Keratinocyte (primary cell): ENCODE measurements around the gene FBXO38. TPM values are rescaled to one million over a fixed set of nuclear protein-coding genes. Genes with fewer than 3 reads are reported as not detected.

Source experiments
- DNase-seq: peaks from one replicate; pipeline ENCODE4 v3.0.0-alpha.2; 2011; ENCODE audit warnings: low read depth, missing footprints, low spot score
- FAIRE-seq: peaks from 2 replicates; lab custom pipeline; 2011; peaks lifted over from hg19 to GRCh38; lab: Jason Lieb, UNC
- H2AFZ ChIP-seq: 2 replicates; pipeline ENCODE4 v1.6.0; 2012; ENCODE audit warnings: low read length, control low read depth, inconsistent platforms; ENCODE audit not compliant: control insufficient read depth
- H3K27ac ChIP-seq: 2 replicates; pipeline ENCODE4 v1.5.1; 2011; ENCODE audit warnings: low read length; ENCODE audit not compliant: control insufficient read depth, insufficient read depth
- H3K27me3 ChIP-seq: 3 replicates; pipeline ENCODE4 v1.6.0; 2011; ENCODE audit warnings: low read length; ENCODE audit not compliant: control insufficient read depth, insufficient read depth; ENCODE audit errors: extremely low read depth
- H3K36me3 ChIP-seq, 2 experiments: 2 replicates in 1 of 2; 3 replicates in 1 of 2; pipeline ENCODE4 v1.5.1; 2011; ENCODE audit warnings: low read length in 2 of 2, mild to moderate bottlenecking in 1 of 2; ENCODE audit not compliant: control insufficient read depth in 2 of 2, insufficient read depth in 2 of 2; ENCODE audit errors: extremely low read depth in 1 of 2
- H3K4me1 ChIP-seq: 3 replicates; pipeline ENCODE4 v1.5.1; 2011; ENCODE audit warnings: low read length; ENCODE audit not compliant: control insufficient read depth, insufficient read depth; ENCODE audit errors: extremely low read depth
- H3K4me2 ChIP-seq: 3 replicates; pipeline ENCODE4 v1.6.0; 2011; ENCODE audit warnings: low read depth, low read length; ENCODE audit not compliant: control insufficient read depth, insufficient read depth; ENCODE audit errors: extremely low read depth
- H3K4me3 ChIP-seq, 3 experiments: fragments of 200-600 bp in 1 of 3; sonication (generic) in 1 of 3; 2 replicates in 2 of 3; 3 replicates in 1 of 3; pipeline ENCODE4 v1.5.1; 2011 to 2016; ENCODE audit warnings: low read length in 3 of 3, mild to moderate bottlenecking in 3 of 3, control low read depth in 2 of 3, inconsistent platforms in 1 of 3, low read depth in 1 of 3, mixed read lengths in 1 of 3, mixed run types in 1 of 3, moderate library complexity in 1 of 3; ENCODE audit not compliant: control insufficient read depth in 2 of 3, insufficient read depth in 2 of 3; ENCODE audit errors: extremely low read depth in 1 of 3
- H3K79me2 ChIP-seq: 2 replicates; pipeline ENCODE4 v1.6.0; 2012; ENCODE audit warnings: low read length; ENCODE audit not compliant: control insufficient read depth, insufficient read depth
- H3K9ac ChIP-seq: 3 replicates; pipeline ENCODE4 v1.6.0; 2011; ENCODE audit warnings: low read length; ENCODE audit not compliant: control insufficient read depth, insufficient read depth; ENCODE audit errors: extremely low read depth
- H3K9me1 ChIP-seq: 3 replicates; pipeline ENCODE4 v1.6.0; 2011; ENCODE audit warnings: low read length; ENCODE audit not compliant: control insufficient read depth, insufficient read depth; ENCODE audit errors: extremely low read depth
- H3K9me3 ChIP-seq: 2 replicates; pipeline ENCODE4 v1.5.1; 2012; ENCODE audit warnings: low read depth, low read length; ENCODE audit not compliant: control insufficient read depth
- H4K20me1 ChIP-seq: 3 replicates; pipeline ENCODE4 v1.6.0; 2011; ENCODE audit warnings: low read length; ENCODE audit not compliant: control insufficient read depth, insufficient read depth; ENCODE audit errors: extremely low read depth
- EZH2 ChIP-seq: IDR thresholded peaks from one replicate; pipeline ENCODE4 v1.6.1; 2012; ENCODE audit warnings: inconsistent platforms, mild to moderate bottlenecking, low read length, moderate library complexity
- dilution Hi-C: fragments of 300-500 bp; cut with MboI; formaldehyde crosslinking; loops from one replicate; pipeline ENCODE4 v1.7.0; 2020; ENCODE audit warnings: low sequenced_read_pairs; ENCODE audit not compliant: extremely low pct_ligation_motif_present
- polyA plus RNA-seq, 5 experiments: library from polyadenylated mRNA; depleted of rRNA in 3 of 5; stranded (reverse) in 3 of 5; stranded (forward) in 1 of 5; unstranded in 1 of 5; fragments of >200 nt; gene quantifications; 1 replicate in 1 of 5; 2 replicates in 3 of 5; 3 replicates in 1 of 5; pipeline versions ENCODE4 v1.2.1 to v1.2.3, GENCODE V29; 2011 to 2012; ENCODE audit warnings: missing spikeins in 2 of 5, low read depth in 1 of 5, low replicate concordance in 1 of 5
- TF ChIP-seq, protein P1 (sequence below), 3 experiments: IDR thresholded peaks in 1 of 3; conservative IDR thresholded peaks in 1 of 3; optimal IDR thresholded peaks in 1 of 3; 2 replicates in 2 of 3; 3 replicates in 1 of 3; pipeline versions ENCODE3 to v1.5.1; 2011; ENCODE audit warnings: low read length in 3 of 3, mild to moderate bottlenecking in 3 of 3, moderate library complexity in 2 of 3, control low read depth in 1 of 3, inconsistent platforms in 1 of 3; ENCODE audit not compliant: insufficient read depth in 2 of 3; ENCODE audit errors: extremely low read depth in 1 of 3

The FBXO38 gene
- polyA plus RNA-seq, 1 donor (not counting 4 experiments of a cell fraction or from before 2014, with no cell fraction given): 30.4 TPM

DNA sequence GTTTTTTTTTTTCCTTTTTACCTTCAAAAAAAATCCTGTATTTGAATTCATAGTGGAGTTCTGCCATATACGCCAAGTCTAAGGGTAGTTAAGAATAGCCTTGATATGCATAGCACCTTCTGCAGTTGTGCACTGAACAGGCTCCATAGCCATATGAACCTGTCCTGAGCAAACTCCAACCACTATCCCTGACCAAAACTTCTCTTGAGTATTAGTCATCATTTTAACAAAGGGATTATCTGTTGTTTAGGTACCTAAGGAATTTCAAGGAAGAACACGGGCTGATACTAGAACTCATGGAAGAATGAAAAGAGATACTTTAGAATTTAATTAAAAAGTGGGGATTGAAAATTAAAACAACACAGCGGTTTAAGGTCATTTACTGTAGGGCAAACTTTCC lies 1.9 kb upstream of the FBXO38 start:
- Histone ChIP-seq H3K36me3 (no peaks in the 10 kb centered on the region), H4K20me1 (no peaks in the 10 kb centered on the region), H3K4me3 (no peak overlapping the region), H3K79me2 (peaks cover 31% of the 10 kb centered on the region), H3K27ac (no peak overlapping the region), H3K4me1 (peaks cover 24% of the 10 kb centered on the region), H3K9me3 (no peaks in the 10 kb centered on the region), H3K9me1 (no peaks in the 10 kb centered on the region), H2AFZ (no peak overlapping the region), H3K27me3 (no peaks in the 10 kb centered on the region), H3K4me2 (peak overlapping the region; percentile 80), H3K9ac (no peak overlapping the region)
- dilution Hi-C loops: no loop called here
- FAIRE-seq (peak; percentile 84), DNase-seq (no peak)
- TF ChIP-seq, protein P1, sequence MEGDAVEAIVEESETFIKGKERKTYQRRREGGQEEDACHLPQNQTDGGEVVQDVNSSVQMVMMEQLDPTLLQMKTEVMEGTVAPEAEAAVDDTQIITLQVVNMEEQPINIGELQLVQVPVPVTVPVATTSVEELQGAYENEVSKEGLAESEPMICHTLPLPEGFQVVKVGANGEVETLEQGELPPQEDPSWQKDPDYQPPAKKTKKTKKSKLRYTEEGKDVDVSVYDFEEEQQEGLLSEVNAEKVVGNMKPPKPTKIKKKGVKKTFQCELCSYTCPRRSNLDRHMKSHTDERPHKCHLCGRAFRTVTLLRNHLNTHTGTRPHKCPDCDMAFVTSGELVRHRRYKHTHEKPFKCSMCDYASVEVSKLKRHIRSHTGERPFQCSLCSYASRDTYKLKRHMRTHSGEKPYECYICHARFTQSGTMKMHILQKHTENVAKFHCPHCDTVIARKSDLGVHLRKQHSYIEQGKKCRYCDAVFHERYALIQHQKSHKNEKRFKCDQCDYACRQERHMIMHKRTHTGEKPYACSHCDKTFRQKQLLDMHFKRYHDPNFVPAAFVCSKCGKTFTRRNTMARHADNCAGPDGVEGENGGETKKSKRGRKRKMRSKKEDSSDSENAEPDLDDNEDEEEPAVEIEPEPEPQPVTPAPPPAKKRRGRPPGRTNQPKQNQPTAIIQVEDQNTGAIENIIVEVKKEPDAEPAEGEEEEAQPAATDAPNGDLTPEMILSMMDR (optimal IDR thresholded peaks at IDR 0.05 in 1 of 3, IDR thresholded peaks at IDR 0.05 in 1 of 3, conservative IDR thresholded peaks at IDR 0.05 in 1 of 3; ENCODE audit: extremely low read depth in 1 of 3, insufficient read depth in 2 of 3, low read length in 3 of 3): no peak
- TF ChIP-seq EZH2: no peak

DNA sequence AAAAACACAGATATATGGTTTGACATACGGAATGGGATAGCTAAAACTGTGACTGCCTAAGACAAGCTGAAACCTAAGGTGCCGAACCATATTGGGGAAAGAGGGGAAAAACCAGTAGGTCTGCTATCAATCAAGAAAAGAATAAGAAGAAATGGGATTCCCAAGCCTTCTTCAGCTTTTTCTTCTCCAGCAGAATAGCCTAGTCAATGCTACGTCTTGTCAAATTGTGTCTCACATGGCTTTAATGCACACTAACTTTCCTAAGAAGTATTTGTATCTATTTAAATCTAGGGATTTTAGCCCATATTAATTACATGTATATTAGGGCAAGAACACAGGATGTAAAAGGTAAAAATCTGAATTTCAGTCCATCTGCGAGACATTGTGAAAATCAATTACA lies 797 bp upstream of the FBXO38 start:
- peak overlapping the region; percentile 80 for H3K4me2 ChIP-seq
- H3K9ac ChIP-seq: peak overlapping the region; percentile 97
- FAIRE-seq: no peak
- no peak for TF ChIP-seq EZH2
- TF ChIP-seq, protein P1 (optimal IDR thresholded peaks at IDR 0.05 in 1 of 3, IDR thresholded peaks at IDR 0.05 in 1 of 3, conservative IDR thresholded peaks at IDR 0.05 in 1 of 3; ENCODE audit: extremely low read depth in 1 of 3, insufficient read depth in 2 of 3, low read length in 3 of 3): no peak
- H3K9me1 ChIP-seq: no peaks in the 10 kb centered on the region
- peaks cover 24% of the 10 kb centered on the region for H3K4me1 ChIP-seq
- H3K27ac ChIP-seq: peak overlapping the region; percentile 93
- H3K9me3 ChIP-seq: no peaks in the 10 kb centered on the region
- peak overlapping the region; percentile 97 for H2AFZ ChIP-seq
- dilution Hi-C loops: no loop called here
- no peaks in the 10 kb centered on the region for H4K20me1 ChIP-seq
- peaks cover 0 to under 1% of the 10 kb centered on the region in 2 experiments for H3K36me3 ChIP-seq
- H3K4me3 ChIP-seq: peak overlapping the region; percentile 67 to 94 (median 88)
- peaks cover 39% of the 10 kb centered on the region for H3K79me2 ChIP-seq
- no peaks in the 10 kb centered on the region for H3K27me3 ChIP-seq
- no peak for DNase-seq
